ENCODE data around the gene ABHD17C.

The ABHD17C gene

GRCh38 chr15:80788536-80788935 lies 93.4 kb downstream of the ABHD17C start:
- no peak for DNase-seq (ENCODE audit: low read depth)

DNA sequence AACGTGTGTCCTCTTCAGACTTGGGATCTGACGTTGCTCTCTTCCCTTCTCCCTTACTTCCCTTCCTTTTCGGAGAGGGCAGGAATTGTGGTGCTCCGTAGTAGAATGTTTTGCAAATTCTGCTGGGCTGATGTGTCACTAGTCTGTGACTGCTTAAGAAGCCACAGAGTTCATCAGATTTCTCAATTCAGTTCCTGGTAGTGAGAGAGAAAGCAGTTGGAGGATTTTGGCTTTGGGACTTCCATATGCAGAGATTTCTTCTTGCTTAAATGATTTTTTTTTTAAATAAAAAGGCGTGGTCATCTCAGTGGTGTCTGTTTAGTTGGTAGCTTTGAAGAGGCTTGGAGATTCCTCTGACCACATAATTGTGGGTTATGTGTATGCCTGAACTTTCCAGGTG lies 94.2 kb downstream of the ABHD17C start:
- DNase-seq (ENCODE audit: low read depth), result no peak

DNA sequence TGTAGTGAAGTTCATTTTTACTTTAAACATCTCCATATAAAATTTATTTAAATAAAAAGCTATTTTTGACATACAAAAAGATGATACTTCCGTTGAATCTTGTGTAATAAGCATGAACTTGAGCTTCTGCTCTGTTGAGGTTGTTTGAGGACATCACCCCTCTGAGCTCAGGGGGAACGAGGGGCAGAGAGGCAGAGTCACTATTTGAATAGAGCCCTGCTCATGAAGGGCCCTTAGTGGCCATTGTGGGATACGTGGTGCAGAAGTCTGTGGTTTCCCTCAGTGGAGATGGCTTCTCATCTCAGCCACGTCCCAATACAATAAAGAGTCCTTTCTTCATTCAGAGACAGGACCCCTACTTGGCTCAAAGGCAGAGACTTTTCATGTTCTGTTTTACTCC lies 94.7 kb downstream of the ABHD17C start:
- no peak for DNase-seq (ENCODE audit: low read depth)

DNA sequence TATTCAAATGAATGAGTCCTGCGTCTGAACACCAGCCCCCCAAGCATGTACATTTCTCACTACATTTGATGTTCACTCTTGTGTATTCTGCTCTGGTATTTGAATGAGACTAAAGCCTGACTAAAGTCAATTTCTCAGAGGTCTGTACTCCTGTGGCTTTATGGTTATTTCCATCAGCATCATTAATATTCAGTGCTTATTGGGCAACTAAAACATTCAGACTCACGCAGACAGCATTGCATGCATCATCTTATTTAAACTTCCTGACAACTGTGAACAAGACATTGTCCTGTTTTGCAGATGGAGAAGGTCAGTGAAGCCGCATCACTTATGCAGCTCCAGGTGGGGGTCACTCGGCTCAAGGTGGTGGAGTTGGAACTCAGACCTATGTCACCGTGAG lies 95.1 kb downstream of the ABHD17C start:
- DNase-seq (ENCODE audit: low read depth), result no peak

DNA sequence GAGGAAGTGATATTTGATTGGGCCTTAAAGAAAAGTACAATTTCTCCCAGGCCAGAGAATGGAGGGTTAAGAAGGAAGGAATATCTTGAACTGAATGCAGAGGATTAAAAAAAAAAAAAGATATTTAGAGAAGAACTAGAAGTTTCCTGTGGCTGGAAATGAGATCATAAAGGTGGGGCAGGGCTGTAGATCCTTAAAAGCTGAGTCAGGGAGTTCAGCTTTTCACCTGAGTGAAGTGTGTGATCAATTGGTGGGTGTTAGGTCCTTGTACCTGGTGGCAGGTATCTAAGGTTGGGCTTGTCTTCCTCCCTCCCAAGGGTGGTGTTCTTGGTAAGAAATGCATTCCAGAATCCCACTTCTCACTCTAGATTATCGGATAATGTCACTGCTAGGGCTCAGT lies 95.9 kb downstream of the ABHD17C start:
- DNase-seq (ENCODE audit: low read depth), result no peak

DNA sequence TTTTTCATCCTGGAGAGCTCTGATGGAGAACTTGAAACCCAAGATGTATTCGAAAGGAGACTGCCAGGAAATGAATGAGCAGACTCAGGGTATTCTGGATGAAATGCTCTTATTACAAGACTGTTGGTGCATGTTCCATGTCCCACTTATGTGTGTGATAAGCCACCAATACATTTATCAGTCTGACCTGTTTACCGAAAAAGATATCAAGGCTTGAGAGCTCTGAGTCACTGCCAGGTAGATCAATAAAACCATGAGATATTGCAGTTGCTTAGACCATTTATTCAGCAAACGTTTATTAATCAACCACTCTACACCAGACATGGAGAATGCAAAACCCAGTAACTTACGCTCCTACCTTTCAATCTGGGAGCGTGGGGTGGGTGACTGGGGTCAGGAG lies 101.3 kb downstream of the ABHD17C start:
- DNase-seq (ENCODE audit: low read depth), result no peak

GRCh38 chr15:80798911-80799310 lies 103.8 kb downstream of the ABHD17C start:
- no peak for DNase-seq (ENCODE audit: low read depth)

GRCh38 chr15:80800067-80800466 lies 105.0 kb downstream of the ABHD17C start:
- no peak for DNase-seq (ENCODE audit: low read depth)

DNA sequence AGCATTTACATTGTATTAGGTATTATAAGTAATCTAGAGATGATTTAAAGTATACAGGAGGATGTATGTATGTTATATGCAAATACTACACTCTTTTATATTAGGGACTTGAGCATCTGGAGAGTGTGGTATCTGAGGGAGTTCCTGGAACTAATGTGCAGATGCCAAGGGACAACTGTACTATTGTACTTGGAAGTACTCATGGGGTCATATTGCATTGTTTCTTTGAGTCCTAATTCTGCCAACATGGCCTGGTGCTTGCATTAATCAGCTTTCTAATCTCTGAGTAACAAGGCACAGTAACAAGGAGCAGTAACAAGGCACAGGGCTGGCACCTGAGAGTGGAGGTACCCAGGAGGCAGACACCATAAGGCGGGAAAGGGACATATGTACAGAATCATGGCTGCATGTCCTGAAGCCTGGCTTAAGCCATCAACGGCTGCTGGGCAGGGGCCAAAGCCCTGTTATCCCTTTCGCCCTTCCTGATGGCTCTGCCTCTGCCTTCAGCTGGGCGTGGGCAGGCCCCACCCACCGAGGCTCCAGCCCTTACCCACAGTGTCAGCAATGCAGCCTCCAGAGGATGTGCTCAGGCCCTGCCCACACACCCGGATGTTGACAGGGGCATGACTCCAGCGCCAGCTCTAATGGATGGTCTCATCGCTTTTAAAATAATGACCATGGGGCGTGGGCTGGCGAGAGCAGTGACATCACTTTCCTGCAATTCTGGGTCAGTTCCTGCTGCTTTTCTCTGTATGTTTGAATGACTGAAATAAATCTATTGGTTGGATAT lies 107.0 kb downstream of the ABHD17C start:
- DNase-seq (ENCODE audit: low read depth), result no peak

GRCh38 chr15:80803580-80804525 lies 108.7 kb downstream of the ABHD17C start:
- no peak for DNase-seq (ENCODE audit: low read depth)

GRCh38 chr15:80804970-80805495 lies 109.9 kb downstream of the ABHD17C start:
- DNase-seq (ENCODE audit: low read depth), result no peak
